Limb (tissue), 2 donors: Measurements from ENCODE around the gene STRC.
"Not testable (repeated sequence)": the region's sequence is repeated elsewhere in the genome, so short reads cannot be mapped to it uniquely, and the experiment has no call there.

Source experiments
- DNase-seq, 2 donors: peaks; one replicate each; pipeline ENCODE4 v3.0.0-alpha.2; 2016; ENCODE audit errors: extremely low spot score in 2 of 2

The STRC gene

GRCh38 chr15:43618700-43619099 is at the start of gene STRC:
Gene STRC (minus strand): TSS chr15:43618800. CDS start chr15:43618722, 78 bp downstream.
- not testable (repeated sequence) for DNase-seq

DNA sequence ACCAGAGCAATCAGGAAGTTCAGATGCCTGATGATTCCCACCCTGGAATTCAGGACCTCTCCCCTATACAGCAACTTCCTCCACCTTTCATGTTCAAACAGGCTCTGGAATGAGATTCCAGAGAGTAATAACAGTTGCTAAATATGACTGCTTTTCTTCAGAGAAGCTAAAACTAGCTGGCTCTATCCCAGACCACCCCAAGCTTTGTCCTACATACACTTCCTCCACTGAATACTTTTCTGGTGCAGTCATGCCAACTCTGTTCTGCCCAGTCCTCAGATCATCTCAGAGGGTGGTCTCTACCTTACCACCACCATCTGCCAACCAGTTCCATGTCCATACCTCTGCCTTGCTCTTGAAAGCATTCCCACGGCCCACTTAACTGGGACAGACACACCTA is 47.6 kb upstream of the STRC start:
- DNase-seq = not testable (repeated sequence)

- not testable (repeated sequence) for DNase-seq
These were observed 44.7 kb upstream of the STRC start for GRCh38 chr15:43663333-43663732.

DNA sequence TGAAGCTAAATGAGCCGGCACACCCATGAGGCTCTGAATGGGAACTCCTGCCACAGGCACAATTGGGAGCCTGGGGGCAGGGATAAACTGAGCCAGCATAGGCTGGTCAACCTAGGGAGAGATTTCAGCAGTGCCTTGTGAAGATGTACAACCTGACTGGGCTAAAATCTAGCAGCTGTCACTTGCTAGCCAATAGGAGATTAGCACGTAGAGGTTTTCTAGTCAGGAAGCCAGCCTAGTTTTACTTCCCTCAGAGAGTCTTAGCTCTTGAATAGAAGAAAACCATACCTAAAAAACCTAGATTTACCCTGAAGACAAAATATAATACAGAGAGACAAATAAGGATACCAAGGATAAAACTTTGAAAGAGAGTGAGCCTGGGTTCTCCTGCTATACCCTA is 43.7 kb upstream of the STRC start:
- not testable (repeated sequence) for DNase-seq

- DNase-seq = not testable (repeated sequence)
These were observed 41.1 kb upstream of the STRC start for GRCh38 chr15:43659727-43660126.

- not testable (repeated sequence) for DNase-seq
These were observed 30.9 kb upstream of the STRC start for GRCh38 chr15:43649430-43649926.

DNA sequence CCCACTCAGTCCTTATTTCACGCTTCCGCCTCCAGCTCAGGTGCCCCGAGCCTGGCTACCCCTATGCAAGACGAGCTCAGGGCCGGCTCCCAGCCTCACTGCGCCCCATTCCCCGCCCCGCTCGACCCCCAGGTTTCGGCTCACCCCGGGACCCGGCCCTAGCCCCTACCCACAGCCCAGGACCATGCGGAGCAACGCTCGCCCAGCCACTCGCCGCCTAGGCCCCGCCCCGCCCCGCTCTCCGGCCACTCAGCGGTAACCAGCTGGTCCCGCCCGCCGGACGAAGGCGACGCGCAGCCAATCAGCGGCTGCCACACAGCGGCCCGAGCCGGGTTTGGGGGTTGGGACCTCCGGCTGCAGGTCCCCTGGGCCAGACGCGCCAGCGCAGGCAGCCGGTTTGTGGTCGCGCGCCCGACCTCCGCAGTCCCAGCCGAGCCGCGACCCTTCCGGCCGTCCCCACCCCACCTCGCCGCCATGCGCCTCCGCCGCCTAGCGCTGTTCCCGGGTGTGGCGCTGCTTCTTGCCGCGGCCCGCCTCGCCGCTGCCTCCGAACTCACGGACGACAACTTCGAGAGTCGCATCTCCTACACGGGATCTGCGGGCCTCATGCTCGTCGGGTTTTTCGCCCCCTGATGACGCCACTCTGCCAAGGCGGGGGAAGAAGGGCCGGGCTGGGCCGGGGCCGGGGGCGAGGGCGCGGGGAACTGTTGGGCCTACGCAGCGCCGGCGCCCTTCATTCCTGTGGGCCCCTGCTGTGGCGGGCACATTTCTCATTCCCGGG is 30.2 kb upstream of the STRC start, which contains the start of gene CATSPER2:
Gene CATSPER2, minus strand, starts transcription at position 196 of the 781 bp plus-strand sequence. CDS start 783 bp downstream, outside the sequence.
- DNase-seq = no peak

GRCh38 chr15:43638464-43639204 is 20.0 kb upstream of the STRC start:
- DNase-seq = not testable (repeated sequence)

GRCh38 chr15:43626937-43627336 is 8.3 kb upstream of the STRC start:
- not testable (repeated sequence) for DNase-seq

DNA sequence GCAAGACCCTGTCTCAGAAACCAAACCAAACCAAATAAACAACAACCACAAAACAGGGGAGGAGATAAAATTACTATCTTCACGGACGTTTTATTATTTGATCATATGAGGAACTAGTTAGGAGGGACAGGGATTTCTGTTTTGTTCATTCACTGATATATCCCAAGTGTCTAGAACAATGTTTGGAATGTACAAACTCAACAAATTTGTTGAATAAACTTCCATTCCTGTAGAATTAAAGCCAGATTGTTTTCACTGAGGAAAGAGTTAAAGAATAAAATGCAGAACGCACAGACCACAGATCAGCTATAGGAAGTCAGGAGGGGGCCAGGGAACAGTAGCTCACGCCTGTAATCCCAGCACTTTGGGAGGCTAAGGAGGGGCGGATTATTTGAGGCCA is 6.5 kb upstream of the STRC start:
- DNase-seq = no peak

GRCh38 chr15:43622068-43622799 is 3.6 kb upstream of the STRC start:
- DNase-seq = not testable (repeated sequence)

- DNase-seq = not testable (repeated sequence)
These were observed 850 bp downstream of the STRC start for GRCh38 chr15:43617750-43618149.

GRCh38 chr15:43602233-43602632 is 16.4 kb downstream of the STRC start:
- peak in 1 of 2 donors; percentile 25 for DNase-seq

DNA sequence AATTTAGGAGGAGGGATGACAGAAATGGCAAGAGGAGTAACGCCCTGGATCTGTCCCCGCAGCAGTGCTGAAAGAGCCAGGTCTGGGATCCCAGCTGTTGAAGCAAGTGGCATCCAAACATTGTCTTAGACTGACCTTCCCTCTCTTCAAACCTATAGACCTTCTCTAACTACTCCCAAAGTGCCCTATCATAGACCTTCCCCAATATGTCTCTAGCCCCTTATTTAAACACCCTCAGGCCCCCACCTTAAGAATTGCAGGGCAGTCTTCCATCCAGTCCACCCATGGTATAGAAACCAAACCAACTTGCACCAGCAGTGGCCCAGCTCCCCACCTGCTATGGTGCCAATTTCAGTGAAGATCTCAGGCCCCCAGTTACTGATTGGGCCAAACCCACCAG is 18.4 kb downstream of the STRC start:
- not testable (repeated sequence) for DNase-seq

DNA sequence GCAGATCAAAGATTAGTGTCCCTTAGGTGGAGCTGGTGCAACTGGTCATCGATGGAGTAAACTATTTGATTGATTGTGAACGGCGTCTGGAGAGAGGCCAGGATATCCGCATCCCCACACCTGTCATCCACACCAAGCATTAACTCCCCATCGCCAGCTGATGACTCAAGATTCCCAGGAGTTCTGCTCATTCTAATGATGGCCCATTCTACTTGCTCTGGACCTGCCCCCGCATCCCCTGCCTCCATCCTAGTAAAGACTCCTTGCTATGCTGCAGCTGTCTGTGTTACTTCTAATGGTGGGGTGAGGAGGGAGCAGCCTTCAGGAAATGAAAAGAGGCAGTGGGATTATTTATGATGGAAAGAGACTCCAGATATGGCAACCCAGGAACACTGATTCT is 19.5 kb downstream of the STRC start:
- DNase-seq = not testable (repeated sequence)

- DNase-seq = not testable (repeated sequence)
These were observed 25.0 kb downstream of the STRC start, which contains the start of gene CKMT1B for GRCh38 chr15:43593328-43594190. Gene CKMT1B (plus strand): TSS chr15:43594027. CDS start chr15:43594219, 192 bp downstream.

DNA sequence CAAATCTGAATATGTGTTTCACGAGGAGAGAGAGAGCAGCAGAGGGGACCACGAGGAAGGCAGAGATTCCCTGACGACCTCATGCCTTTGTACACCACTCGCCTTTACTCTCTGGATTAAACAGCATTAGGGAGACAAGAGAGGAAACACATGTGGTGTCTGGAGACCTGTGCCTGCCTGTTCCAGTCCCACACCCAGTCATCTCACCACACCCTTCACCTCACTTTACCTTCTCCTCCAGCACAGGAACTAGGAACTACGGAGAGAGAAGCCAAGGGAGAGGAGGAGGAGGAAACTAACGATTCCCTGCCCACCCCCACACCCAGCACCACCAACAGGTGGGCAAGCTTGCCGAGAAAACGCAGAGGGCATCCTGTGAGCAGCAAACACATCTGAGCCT is 25.8 kb downstream of the STRC start:
- DNase-seq = not testable (repeated sequence)

- not testable (repeated sequence) for DNase-seq
These were observed 28.7 kb downstream of the STRC start, which contains the start of gene PPIP5K1 for GRCh38 chr15:43589778-43590466. Gene PPIP5K1 (minus strand): TSS chr15:43590208. CDS start chr15:43584504, 5,704 bp downstream.

DNA sequence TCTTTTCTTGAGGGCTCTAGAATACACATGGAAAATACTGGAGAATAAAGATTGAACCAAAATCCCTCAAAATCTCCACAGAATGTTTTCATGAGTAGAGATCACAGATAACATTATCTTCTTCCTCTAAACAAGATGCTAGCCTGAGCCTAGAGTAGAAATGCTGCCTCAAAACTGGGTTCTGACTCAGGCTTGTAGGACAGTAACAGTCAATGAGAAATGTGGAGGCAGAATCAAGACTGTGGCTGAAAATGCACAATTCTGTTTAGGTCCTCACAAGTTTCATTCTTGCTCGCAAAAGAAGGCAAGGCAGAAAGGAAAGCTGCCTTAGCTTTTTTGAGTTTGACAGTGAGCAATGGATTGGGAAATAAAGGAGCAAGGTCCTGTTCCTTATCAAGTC is 44.0 kb downstream of the STRC start:
- DNase-seq = not testable (repeated sequence)

DNA sequence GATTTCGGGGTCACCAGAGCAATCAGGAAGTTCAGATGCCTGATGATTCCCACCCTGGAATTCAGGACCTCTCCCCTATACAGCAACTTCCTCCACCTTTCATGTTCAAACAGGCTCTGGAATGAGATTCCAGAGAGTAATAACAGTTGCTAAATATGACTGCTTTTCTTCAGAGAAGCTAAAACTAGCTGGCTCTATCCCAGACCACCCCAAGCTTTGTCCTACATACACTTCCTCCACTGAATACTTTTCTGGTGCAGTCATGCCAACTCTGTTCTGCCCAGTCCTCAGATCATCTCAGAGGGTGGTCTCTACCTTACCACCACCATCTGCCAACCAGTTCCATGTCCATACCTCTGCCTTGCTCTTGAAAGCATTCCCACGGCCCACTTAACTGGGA is 52.0 kb downstream of the STRC start:
- not testable (repeated sequence) for DNase-seq
